ENCODE results near the gene FAM117B. TPM values are rescaled to one million over a fixed set of nuclear protein-coding genes. Genes with fewer than 3 reads are reported as not detected.
"Not testable (repeated sequence)": the region's sequence is repeated elsewhere in the genome, so short reads cannot be mapped to it uniquely, and the experiment has no call there.

FAM117B gene
- polyA plus RNA-seq, 3 donors from 2014 or later = 2.2 to 4.7 (median 3.3) TPM

- Mint-ChIP-seq H3K27me3 (ENCODE audit: low read depth in 3 of 3) (no peaks in the 10 kb centered on the region), H3K4me1 (no peaks in the 10 kb centered on the region), H3K36me3 (peaks cover 23 to 45% (median 41%) of the 10 kb centered on the region in 3 donors), H3K27ac (no peak overlapping the region), H3K9me3 (peaks cover 0 to 2% (median 0%) of the 10 kb centered on the region in 6 donors), H3K4me3 (no peak overlapping the region)
- no peak for DNase-seq
These were observed 163.2 kb downstream of the FAM117B start for GRCh38 chr2:202797944-202798343.

DNA sequence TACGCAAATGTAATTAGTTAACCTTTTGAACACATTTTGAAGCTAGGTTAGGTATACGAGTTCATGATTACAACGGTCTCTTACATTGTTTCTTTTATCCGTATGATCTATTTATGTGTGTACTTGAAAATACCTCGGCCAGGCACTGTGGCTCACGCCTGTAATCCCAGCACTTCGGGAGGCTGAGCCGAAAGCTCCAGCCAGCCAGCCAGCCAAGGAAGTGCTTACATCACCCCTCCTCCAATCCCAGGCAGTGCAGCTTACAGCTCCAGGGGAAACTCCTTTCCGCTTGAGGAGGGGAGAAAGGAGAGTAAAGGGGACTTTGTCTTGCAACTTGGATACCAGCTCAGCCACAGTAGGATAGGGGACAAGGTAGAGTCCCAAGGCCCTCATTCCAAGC lies 171.1 kb downstream of the FAM117B start:
- H3K9me3 Mint-ChIP-seq, H3K27ac Mint-ChIP-seq: not testable (repeated sequence)
- peaks cover 20 to 64% (median 57%) of the 10 kb centered on the region in 3 donors for H3K36me3 Mint-ChIP-seq

DNA sequence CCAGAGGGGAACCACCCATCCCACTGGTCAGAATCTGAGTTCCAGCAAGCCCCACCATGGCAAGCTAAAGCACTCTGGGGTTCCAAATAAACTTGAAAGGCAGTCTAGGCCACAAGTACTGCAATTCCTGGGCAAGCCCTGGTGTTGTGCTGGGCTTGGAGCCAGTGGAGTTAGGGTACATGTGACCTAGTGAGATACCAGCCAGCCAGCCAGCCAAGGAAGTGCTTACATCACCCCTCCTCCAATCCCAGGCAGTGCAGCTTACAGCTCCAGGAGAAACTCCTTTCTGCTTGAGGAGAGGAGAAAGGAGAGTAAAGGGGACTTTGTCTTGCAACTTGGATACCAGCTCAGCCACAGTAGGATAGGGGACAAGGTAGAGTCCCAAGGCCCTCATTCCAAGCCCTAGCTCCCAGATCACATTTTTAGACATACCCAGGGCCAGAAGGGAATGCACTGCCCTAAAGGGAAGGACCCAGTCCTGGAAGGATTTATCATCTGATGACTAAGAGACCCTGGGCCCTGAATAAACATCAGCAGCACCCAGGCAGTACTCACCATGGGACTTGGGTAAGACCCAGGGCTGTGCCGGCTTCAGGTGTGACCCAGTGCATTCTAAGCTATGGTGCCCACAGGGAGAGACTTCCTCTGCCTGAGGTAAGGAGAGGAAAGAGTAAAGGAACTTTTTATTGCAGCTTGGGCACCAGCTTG lies 172.8 kb downstream of the FAM117B start:
- H3K4me3 Mint-ChIP-seq; H3K4me1 Mint-ChIP-seq; H3K27me3 Mint-ChIP-seq (ENCODE audit: low read depth in 3 of 3): not testable (repeated sequence)

More for the DNA sequence above, 171.1 kb downstream of the FAM117B start:
- DNase-seq; H3K4me3 Mint-ChIP-seq; H3K4me1 Mint-ChIP-seq; H3K27me3 Mint-ChIP-seq (ENCODE audit: low read depth in 3 of 3): not testable (repeated sequence)

DNA sequence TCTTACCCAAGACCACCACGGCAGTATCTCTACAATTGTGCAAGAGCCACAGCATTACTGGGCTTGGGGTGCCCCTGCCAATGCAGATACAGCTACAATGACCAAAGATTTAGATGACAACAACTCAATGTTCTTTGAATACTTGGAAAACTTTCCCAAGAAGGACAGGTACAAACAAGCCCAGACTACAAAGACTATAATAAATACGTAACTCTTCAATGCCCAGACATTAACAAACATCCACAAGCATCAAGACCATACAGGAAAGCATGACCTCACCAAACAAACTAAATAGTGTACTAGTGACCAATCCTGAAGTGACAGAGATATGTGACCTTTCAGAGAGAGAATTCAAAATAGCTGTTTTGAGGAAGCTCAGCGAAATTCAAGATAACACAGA lies 174.0 kb downstream of the FAM117B start:
- Mint-ChIP-seq H3K9me3 (no peaks in the 10 kb centered on the region), H3K4me1 (no peaks in the 10 kb centered on the region), H3K27ac (no peak overlapping the region), H3K36me3 (peaks cover 25 to 54% (median 49%) of the 10 kb centered on the region in 3 donors), H3K27me3 (ENCODE audit: low read depth in 3 of 3) (no peaks in the 10 kb centered on the region), H3K4me3 (no peak overlapping the region)
- no peak for DNase-seq

More for the DNA sequence above, 172.8 kb downstream of the FAM117B start:
- H3K36me3 Mint-ChIP-seq = peaks cover 27 to 57% (median 52%) of the 10 kb centered on the region in 3 donors
- not testable (repeated sequence) for H3K9me3 Mint-ChIP-seq, H3K27ac Mint-ChIP-seq, DNase-seq

DNA sequence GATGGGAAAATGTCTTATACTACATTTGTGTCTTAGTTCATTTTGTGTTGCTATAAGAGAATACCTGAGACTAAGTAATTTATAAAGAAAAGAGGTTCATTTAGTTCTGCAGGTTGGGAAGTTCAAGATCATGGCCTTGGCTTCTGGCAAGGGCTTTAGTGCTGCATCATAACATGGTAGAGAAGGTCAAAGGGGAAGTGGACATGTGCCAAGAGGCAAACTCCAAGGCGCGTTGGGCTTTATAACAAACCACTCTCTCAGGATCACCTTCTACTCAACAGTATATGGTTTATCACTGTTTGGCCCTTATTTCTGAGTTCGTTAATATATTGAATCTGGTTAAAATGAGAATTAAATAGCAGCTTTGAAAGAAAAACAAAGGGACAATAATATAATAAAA lies 178.6 kb downstream of the FAM117B start:
- H3K27me3 Mint-ChIP-seq (ENCODE audit: low read depth in 3 of 3) = no peaks in the 10 kb centered on the region
- H3K4me1 Mint-ChIP-seq = no peaks in the 10 kb centered on the region
- no peak overlapping the region for H3K27ac Mint-ChIP-seq
- no peak for DNase-seq
- H3K4me3 Mint-ChIP-seq = no peak overlapping the region
- no peaks in the 10 kb centered on the region for H3K9me3 Mint-ChIP-seq
- peaks cover 36 to 51% (median 48%) of the 10 kb centered on the region in 3 donors for H3K36me3 Mint-ChIP-seq

GRCh38 chr2:202814226-202814625 lies 179.5 kb downstream of the FAM117B start:
- no peaks in the 10 kb centered on the region for H3K9me3 Mint-ChIP-seq
- H3K36me3 Mint-ChIP-seq = peaks cover 29 to 43% (median 42%) of the 10 kb centered on the region in 3 donors
- DNase-seq = no peak
- no peaks in the 10 kb centered on the region for H3K4me1 Mint-ChIP-seq
- no peaks in the 10 kb centered on the region for H3K27me3 Mint-ChIP-seq (ENCODE audit: low read depth in 3 of 3)
- H3K27ac Mint-ChIP-seq = no peak overlapping the region
- no peak overlapping the region for H3K4me3 Mint-ChIP-seq

- H3K4me1 Mint-ChIP-seq = no peaks in the 10 kb centered on the region
- H3K27ac Mint-ChIP-seq = no peak overlapping the region
These were observed 181.0 kb downstream of the FAM117B start for GRCh38 chr2:202815548-202816360.

DNA sequence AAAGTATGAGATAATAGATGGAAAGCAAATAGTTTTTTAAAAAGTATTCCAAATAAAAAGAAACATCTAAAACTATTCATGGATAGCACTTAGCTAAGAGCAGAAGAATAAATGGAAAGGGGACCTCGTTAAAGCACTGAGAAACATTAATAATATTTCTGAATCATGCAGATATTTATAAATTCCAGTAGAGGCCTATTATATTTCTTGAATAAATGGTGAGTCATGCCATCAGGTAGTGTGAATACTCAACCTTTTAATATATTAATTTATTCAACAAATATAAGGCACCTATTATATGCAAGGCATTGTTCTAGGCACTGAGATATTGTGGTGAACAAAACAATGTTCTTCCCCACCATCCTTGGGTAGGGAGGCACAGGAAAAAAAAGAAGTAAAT lies 183.0 kb downstream of the FAM117B start:
- Mint-ChIP-seq H3K9me3 (no peaks in the 10 kb centered on the region), H3K27me3 (ENCODE audit: low read depth in 3 of 3) (no peaks in the 10 kb centered on the region), H3K4me3 (no peak overlapping the region), H3K27ac (no peak overlapping the region), H3K36me3 (peaks cover 17 to 27% (median 26%) of the 10 kb centered on the region in 3 donors), H3K4me1 (no peaks in the 10 kb centered on the region)
- DNase-seq = no peak

More at GRCh38 chr2:202815548-202816360, 181.0 kb downstream of the FAM117B start:
- no peak for DNase-seq
- peaks cover 25 to 37% (median 35%) of the 10 kb centered on the region in 3 donors for H3K36me3 Mint-ChIP-seq
- H3K4me3 Mint-ChIP-seq = no peak overlapping the region
- no peaks in the 10 kb centered on the region for H3K27me3 Mint-ChIP-seq (ENCODE audit: low read depth in 3 of 3)
- no peaks in the 10 kb centered on the region for H3K9me3 Mint-ChIP-seq

- peaks cover 17 to 31% (median 26%) of the 10 kb centered on the region in 3 donors for H3K36me3 Mint-ChIP-seq
- no peak overlapping the region for H3K4me3 Mint-ChIP-seq
- H3K27me3 Mint-ChIP-seq (ENCODE audit: low read depth in 3 of 3) = no peaks in the 10 kb centered on the region
- no peaks in the 10 kb centered on the region for H3K9me3 Mint-ChIP-seq
- H3K4me1 Mint-ChIP-seq = no peaks in the 10 kb centered on the region
- no peak overlapping the region for H3K27ac Mint-ChIP-seq
- DNase-seq = no peak
These were observed 183.6 kb downstream of the FAM117B start for GRCh38 chr2:202818321-202818720.

Other genes starting within 250 kb of the FAM117B start
- 1 to 10 TPM; 4.6 to 4.9 (median 4.7) TPM for gene ICA1L, start 236.8 kb downstream of the FAM117B start, polyA plus RNA-seq